ENCODE results near the gene ANAPC2.

- TF ChIP-seq CTCF (IDR thresholded peaks at IDR 0.05 in 4 of 5, conservative IDR thresholded peaks at IDR 0.05 in 1 of 5) (no peak), POLR2A (IDR thresholded peaks at IDR 0.05) (no peak)
Measured at GRCh38 chr9:137233143-137233980, 45.0 kb upstream of the ANAPC2 start.

Data from gastrocnemius medialis (tissue), 4 donors.